IPS-20b (cell line): ENCODE measurements around the gene PRKAB2.
"Not testable (repeated sequence)": the region's sequence is repeated elsewhere in the genome, so short reads cannot be mapped to it uniquely, and the experiment has no call there.

Experiments
- H3K27ac ChIP-seq: one replicate; pipeline ENCODE4 v1.5.1; 2013; ENCODE audit warnings: low read length
- H3K27me3 ChIP-seq: 2 replicates; pipeline ENCODE4 v1.6.1; 2013; ENCODE audit warnings: mild to moderate bottlenecking, low read length, inconsistent platforms; ENCODE audit not compliant: insufficient read depth
- H3K36me3 ChIP-seq: 2 replicates; pipeline ENCODE4 v1.6.1; 2013; ENCODE audit warnings: low read depth, mild to moderate bottlenecking, inconsistent platforms, low read length, moderate library complexity; ENCODE audit not compliant: insufficient read depth
- H3K4me1 ChIP-seq: 2 replicates; pipeline ENCODE4 v1.6.1; 2013; ENCODE audit warnings: mild to moderate bottlenecking, control low read depth, inconsistent platforms, low read length, moderate library complexity; ENCODE audit not compliant: insufficient read depth
- H3K4me3 ChIP-seq: 2 replicates; pipeline ENCODE4 v1.5.1; 2013; ENCODE audit warnings: mild to moderate bottlenecking, low read length, inconsistent platforms
- H3K9ac ChIP-seq: 2 replicates; pipeline ENCODE4 v1.6.1; 2013; ENCODE audit warnings: low read depth, mild to moderate bottlenecking, inconsistent platforms, low read length, moderate library complexity
- H3K9me3 ChIP-seq: 2 replicates; pipeline ENCODE4 v1.6.1; 2013; ENCODE audit warnings: mild to moderate bottlenecking, low read depth, low read length, inconsistent platforms; ENCODE audit not compliant: insufficient read depth

Gene PRKAB2

DNA sequence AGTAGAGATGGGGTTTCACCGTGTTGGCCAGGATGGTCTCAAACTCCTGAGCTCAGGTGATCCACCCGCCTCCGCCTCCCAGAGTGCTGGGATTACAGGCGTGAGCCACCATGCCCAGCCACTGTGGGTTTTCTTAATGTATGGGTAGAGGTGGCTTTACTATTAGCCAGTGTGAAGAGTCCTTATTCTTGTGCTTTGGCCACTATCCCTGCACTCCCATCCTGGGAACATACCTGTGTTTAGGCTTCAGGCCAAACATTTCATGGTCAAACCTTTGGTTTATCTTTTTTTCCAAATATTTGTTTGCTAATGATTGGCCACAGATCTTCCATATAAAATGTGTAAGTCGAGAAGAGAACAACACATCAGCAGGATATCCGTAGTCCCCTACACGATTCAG is 36.3 kb upstream of the PRKAB2 start:
- no peaks in the 10 kb centered on the region for H3K36me3 ChIP-seq
- H3K9me3 ChIP-seq = no peaks in the 10 kb centered on the region
- H3K27me3 ChIP-seq = no peaks in the 10 kb centered on the region
- H3K27ac ChIP-seq = no peak overlapping the region
- no peak overlapping the region for H3K4me3 ChIP-seq
- no peaks in the 10 kb centered on the region for H3K4me1 ChIP-seq
- H3K9ac ChIP-seq = no peak overlapping the region

DNA sequence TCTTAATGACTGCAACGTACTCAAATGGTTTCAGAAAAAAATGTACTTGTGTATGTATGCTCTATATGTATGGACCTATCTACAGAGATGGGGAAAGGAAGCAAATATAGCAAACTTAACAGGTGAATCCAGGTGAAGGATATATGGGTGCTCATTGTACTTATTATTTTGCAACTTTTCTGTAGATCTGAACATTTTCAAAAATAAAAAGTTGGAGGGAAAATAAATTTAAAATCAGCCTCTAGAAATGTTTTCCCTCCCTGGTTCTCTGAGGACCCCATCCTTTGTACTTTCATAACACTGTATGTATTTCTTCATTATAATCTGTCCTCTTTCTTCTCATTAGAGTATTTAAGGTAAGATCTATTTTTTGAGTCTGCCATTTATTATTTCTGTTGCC is 34.9 kb upstream of the PRKAB2 start:
- Histone ChIP-seq H3K9me3 (no peaks in the 10 kb centered on the region), H3K27ac (no peak overlapping the region), H3K9ac (no peak overlapping the region)

DNA sequence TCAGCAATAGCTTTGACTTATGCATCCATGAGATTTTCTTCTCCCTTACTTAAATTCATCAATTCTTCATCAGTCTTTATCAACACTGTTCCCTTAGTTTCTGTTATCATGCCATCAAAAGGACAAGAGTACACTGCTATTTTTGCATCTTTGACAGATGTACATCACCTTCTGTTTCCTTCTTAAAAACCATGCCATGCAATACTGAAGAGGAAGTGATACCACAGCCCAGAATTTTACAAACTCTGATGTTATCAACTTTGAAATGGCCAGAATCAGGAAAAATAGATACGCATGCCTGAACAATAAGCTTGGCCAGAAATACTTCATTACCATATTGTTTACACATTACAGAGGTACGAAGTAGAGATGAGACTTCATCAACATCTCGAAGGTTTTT is 31.8 kb upstream of the PRKAB2 start:
- Histone ChIP-seq H3K27ac (no peak overlapping the region), H3K4me1 (no peaks in the 10 kb centered on the region), H3K9me3 (no peaks in the 10 kb centered on the region), H3K4me3 (no peak overlapping the region), H3K36me3 (no peaks in the 10 kb centered on the region), H3K27me3 (no peaks in the 10 kb centered on the region), H3K9ac (no peak overlapping the region)

More for the DNA sequence above, 34.9 kb upstream of the PRKAB2 start:
- Histone ChIP-seq H3K36me3 (no peaks in the 10 kb centered on the region), H3K27me3 (no peaks in the 10 kb centered on the region), H3K4me1 (no peaks in the 10 kb centered on the region), H3K4me3 (no peak overlapping the region)

DNA sequence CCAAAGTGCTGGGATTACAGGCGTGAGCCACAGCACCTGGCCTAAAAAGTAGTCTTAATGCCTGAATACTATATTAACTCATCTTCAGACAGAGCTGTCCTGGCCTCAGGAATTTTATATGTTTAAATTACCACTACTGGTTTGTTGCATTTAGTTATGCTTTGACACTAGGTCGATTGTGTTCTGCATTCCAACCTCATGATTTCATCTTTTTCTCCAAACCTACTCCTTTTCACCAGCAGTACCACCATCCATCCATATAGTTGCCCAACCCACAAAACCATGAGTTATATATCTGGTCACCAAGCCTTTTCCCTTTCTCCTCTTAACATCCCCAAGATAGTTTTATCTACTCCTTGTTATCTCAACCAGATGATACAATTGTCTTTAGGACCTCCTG is 30.3 kb upstream of the PRKAB2 start:
- Histone ChIP-seq H3K27ac (no peak overlapping the region), H3K27me3 (no peaks in the 10 kb centered on the region), H3K9me3 (no peaks in the 10 kb centered on the region), H3K9ac (no peak overlapping the region), H3K4me1 (no peaks in the 10 kb centered on the region), H3K36me3 (no peaks in the 10 kb centered on the region), H3K4me3 (no peak overlapping the region)

DNA sequence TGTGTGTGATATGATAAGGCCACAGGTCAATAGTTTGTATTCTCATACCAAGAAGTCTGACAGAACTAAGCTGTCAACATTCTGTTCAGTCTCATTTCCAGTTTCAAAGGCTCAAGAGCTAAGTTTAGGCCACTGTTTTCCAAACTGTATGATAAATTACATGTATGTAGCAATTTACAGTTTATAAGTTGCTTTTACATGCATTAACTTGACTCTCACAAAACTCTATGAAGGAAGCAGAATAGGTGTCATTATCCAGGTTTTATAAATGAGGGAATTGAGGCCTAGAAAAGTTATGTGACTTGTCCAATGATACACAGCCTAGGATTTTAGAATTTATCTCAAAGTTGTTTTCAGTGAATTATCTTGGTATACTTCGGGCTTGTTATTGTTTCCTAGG is 29.5 kb upstream of the PRKAB2 start:
- H3K4me1 ChIP-seq = no peaks in the 10 kb centered on the region
- no peaks in the 10 kb centered on the region for H3K9me3 ChIP-seq
- no peak overlapping the region for H3K9ac ChIP-seq
- H3K36me3 ChIP-seq = no peaks in the 10 kb centered on the region
- no peak overlapping the region for H3K27ac ChIP-seq
- H3K4me3 ChIP-seq = no peak overlapping the region
- no peaks in the 10 kb centered on the region for H3K27me3 ChIP-seq

DNA sequence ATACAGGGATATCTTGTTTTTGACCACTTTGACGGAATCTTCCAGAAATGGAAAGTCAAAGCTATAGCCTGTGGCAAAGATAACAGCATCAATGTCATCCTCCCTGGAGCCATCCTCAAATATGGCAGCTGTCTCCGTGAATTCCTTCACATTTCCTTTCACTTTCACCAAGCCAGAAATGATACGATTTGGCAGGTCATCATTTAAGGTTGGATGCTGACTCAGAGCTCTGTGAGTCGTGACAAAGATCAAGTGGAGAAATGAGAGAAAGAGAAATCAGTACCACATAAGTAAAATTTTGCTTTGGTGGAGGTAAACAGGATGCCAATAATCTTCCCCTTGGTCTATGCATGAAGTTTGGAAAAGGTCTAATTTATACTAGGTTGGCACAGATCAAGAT is 29.0 kb upstream of the PRKAB2 start:
- Histone ChIP-seq H3K4me1 (no peaks in the 10 kb centered on the region), H3K27me3 (no peaks in the 10 kb centered on the region), H3K9ac (no peak overlapping the region), H3K27ac (no peak overlapping the region), H3K36me3 (no peaks in the 10 kb centered on the region), H3K9me3 (no peaks in the 10 kb centered on the region), H3K4me3 (no peak overlapping the region)

DNA sequence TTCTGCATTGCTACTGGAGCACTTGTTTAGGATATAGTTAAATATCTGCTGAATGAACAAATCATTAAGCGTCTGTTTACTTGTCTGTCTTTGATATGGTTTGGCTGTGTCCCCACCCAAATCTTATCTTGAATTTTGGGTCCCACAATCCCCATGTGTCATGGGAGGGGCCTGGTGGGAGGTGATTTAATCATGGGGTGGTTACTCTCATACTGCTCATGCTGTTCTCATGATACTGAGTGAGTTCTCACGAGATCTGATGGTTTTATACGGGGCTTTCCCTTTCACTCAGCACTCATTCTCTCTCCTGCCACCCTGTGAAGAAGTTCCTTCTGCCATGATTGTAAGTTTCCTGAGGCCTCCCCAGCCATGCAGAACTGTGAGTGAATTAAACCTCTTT is 25.1 kb upstream of the PRKAB2 start:
- H3K27me3 ChIP-seq, H3K27ac ChIP-seq, H3K9ac ChIP-seq, H3K36me3 ChIP-seq, H3K4me1 ChIP-seq, H3K4me3 ChIP-seq, H3K9me3 ChIP-seq: not testable (repeated sequence)

DNA sequence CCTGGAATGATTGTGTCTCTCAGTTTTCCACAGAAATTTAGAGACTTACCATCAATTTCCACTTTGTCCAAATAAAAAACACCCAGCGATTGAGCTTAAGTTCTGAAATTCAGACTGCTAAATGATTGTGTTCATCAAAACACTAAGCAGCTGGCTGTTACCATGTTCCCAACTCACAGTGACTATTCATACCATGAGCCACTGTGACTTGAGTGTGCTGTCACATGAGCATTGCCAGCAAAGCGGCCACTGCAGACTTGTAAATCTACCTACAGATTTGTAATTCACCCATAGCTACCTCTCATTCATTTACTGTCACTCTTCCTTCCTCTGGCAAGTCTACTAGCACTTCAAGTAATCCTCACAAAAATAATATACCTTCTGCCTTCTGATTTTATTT is 17.2 kb upstream of the PRKAB2 start:
- H3K9ac ChIP-seq = no peak overlapping the region
- H3K27ac ChIP-seq = no peak overlapping the region
- H3K36me3 ChIP-seq = no peaks in the 10 kb centered on the region
- H3K4me3 ChIP-seq = no peak overlapping the region
- no peaks in the 10 kb centered on the region for H3K27me3 ChIP-seq
- no peaks in the 10 kb centered on the region for H3K9me3 ChIP-seq
- peaks cover 11% of the 10 kb centered on the region; the same call in 1 of the 2 replicates for H3K4me1 ChIP-seq

DNA sequence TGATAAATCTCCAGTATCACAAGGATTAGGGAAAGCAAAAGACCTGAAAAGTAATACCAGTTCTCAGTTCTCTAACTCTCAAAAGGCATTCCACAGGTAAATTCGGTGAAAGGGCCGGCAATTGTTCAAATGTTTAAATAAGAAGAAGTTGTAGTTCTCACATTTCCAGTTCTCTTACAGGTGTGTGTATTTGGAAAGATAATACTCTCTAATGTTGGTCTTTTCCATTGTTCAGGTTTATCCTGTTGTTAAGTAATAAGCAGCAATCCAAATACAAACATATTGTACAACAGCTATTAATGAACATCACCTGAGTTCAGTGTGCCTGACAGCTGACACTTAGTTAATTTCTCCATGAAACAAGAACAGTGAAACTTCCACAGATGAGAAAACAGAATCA is 13.2 kb upstream of the PRKAB2 start:
- no peak overlapping the region for H3K4me3 ChIP-seq
- no peaks in the 10 kb centered on the region for H3K27me3 ChIP-seq
- no peak overlapping the region for H3K9ac ChIP-seq
- H3K27ac ChIP-seq = no peak overlapping the region
- H3K36me3 ChIP-seq = no peaks in the 10 kb centered on the region
- no peaks in the 10 kb centered on the region for H3K9me3 ChIP-seq
- peaks cover 11% of the 10 kb centered on the region; the same call in 1 of the 2 replicates for H3K4me1 ChIP-seq

DNA sequence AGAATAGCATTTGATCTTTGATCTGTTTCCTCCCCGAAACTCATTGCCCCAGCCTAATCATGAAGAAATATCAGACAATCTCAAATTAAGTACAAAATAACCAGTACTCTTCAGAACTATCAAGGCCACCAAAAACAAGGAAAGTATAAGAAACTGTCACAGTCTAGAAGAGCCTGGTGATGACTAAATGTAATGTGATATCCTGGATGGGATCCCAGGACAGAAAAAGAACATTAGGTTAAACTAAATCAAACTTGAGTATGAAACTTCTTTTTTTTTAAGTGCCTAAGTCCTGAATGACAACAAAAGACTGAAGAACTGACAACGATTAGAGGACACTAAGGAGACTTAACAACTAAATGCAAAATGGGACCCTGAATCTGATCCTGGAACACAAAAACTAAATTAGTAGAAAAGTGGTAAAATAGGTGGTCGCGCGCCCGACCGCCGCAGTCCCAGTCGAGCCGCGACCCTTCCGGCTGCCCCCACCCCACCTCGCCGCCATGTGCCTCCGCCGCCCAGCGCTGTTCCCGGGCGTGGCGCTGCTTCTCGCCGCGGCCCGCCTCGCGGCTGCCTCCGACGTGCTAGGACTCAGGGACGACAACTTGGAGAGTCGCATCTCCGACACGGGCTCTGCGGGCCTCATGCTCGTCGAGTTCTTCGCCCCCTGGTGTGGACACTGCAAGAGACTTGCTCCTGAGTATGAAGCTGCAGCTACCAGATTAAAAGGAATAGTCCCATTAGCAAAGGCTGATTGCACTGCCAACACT is 5.5 kb upstream of the PRKAB2 start:
- H3K27ac ChIP-seq = no peak overlapping the region
- no peak overlapping the region for H3K9ac ChIP-seq

DNA sequence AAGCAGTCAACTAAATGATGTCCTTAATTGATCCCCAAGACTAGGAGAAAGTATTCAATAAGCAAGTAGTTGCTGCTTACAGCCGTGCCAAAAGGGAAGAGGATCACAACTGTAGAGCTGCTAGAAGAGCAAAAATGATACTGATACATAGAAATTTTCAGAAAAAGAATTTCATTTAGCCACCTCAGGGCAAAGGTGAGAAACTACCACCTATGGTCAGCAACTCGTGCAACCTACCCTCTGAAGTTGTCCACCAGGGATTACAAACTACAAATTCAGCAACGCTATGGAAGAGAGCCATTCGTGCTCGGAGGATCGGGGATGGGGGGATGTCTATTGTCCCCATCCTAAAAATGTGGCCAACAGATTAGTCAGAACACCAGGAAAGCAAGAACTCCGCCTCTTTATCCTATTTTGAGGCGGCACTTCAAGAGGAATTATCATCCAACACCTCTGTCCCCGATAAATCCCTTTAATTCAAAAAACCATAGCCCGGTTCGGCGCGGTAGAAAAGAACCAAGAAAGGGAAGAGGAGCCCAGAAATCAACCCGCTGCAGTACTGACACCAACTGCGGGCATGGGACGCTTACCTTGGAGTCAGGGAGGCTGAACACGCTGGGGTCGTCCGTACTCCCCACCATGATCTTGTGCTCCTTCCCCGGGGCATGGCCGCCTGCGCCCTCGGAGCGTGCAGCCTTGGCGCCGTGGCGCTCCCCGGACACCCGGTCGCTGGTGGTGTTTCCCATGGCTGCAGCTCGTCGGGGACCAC is 687 bp downstream of the PRKAB2 start:
- H3K9me3 ChIP-seq = no peaks in the 10 kb centered on the region
- H3K4me1 ChIP-seq = peaks cover 24% of the 10 kb centered on the region
- H3K27me3 ChIP-seq = no peaks in the 10 kb centered on the region
- H3K9ac ChIP-seq = peak overlapping the region; percentile 86
- H3K36me3 ChIP-seq = peaks cover 13% of the 10 kb centered on the region
- no peak overlapping the region for H3K27ac ChIP-seq
- H3K4me3 ChIP-seq = peak overlapping the region; percentile 91

More for the DNA sequence above, 5.5 kb upstream of the PRKAB2 start:
- Histone ChIP-seq H3K9me3 (no peaks in the 10 kb centered on the region), H3K36me3 (no peaks in the 10 kb centered on the region), H3K27me3 (no peaks in the 10 kb centered on the region), H3K4me3 (no peak overlapping the region), H3K4me1 (no peaks in the 10 kb centered on the region; the same call in none of the 2 replicates)
